ENCODE measurements around the gene CISD3. TPM values are rescaled to one million over a fixed set of nuclear protein-coding genes. Genes with fewer than 3 reads are reported as not detected.
A peak's percentile ranks its signal among the peaks of the same experiment; 100 is the strongest.

Gene CISD3
- total RNA-seq, 1 donor from 2014 or later = 2.9 TPM

DNA sequence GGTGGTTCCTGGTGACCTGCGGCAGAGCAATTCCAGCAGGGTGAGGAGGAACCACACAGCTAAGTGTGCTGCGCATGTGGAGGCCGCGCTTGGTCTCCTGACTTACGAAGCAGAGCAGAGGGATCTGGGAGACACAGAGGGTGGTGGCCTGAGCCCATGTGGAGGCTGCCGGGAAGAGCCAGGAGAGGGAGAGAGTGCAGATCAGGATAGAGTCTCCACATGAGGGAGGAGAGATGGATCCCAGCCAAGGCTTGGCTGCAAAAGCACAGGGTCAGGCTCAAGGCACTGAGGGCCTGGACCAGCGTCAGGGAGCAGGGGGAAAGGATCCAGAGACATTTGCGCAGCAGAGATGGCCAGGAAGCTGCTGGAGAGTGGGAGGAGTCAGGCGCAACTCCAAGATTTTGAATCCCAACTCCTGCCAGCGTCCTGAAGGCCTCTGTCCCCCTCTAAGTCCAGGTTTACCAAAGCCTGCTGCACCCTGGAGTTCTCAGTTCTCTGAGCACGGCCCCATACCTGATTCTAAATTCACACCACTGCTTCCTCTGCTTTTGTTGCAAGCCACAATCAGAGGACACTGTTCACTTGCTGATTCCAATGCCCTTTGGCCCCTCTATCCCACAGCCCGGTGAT, 36.3 kb upstream of the CISD3 start:
- Histone ChIP-seq H3K4me3 (ENCODE audit: low read depth, low read length) (no peak overlapping the region), H3K36me3 (ENCODE audit: control insufficient read depth, insufficient read depth, low read length) (no peaks in the 10 kb centered on the region), H3K27me3 (ENCODE audit: control insufficient read depth, insufficient read depth, low read length) (no peaks in the 10 kb centered on the region)
- TF ChIP-seq, protein P1, sequence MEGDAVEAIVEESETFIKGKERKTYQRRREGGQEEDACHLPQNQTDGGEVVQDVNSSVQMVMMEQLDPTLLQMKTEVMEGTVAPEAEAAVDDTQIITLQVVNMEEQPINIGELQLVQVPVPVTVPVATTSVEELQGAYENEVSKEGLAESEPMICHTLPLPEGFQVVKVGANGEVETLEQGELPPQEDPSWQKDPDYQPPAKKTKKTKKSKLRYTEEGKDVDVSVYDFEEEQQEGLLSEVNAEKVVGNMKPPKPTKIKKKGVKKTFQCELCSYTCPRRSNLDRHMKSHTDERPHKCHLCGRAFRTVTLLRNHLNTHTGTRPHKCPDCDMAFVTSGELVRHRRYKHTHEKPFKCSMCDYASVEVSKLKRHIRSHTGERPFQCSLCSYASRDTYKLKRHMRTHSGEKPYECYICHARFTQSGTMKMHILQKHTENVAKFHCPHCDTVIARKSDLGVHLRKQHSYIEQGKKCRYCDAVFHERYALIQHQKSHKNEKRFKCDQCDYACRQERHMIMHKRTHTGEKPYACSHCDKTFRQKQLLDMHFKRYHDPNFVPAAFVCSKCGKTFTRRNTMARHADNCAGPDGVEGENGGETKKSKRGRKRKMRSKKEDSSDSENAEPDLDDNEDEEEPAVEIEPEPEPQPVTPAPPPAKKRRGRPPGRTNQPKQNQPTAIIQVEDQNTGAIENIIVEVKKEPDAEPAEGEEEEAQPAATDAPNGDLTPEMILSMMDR (IDR thresholded peaks at IDR 0.05; ENCODE audit: insufficient read depth, low read length, severe bottlenecking) = no peak
- DNase-seq (ENCODE audit: low read depth) (no peak), FAIRE-seq (no peak)

DNA sequence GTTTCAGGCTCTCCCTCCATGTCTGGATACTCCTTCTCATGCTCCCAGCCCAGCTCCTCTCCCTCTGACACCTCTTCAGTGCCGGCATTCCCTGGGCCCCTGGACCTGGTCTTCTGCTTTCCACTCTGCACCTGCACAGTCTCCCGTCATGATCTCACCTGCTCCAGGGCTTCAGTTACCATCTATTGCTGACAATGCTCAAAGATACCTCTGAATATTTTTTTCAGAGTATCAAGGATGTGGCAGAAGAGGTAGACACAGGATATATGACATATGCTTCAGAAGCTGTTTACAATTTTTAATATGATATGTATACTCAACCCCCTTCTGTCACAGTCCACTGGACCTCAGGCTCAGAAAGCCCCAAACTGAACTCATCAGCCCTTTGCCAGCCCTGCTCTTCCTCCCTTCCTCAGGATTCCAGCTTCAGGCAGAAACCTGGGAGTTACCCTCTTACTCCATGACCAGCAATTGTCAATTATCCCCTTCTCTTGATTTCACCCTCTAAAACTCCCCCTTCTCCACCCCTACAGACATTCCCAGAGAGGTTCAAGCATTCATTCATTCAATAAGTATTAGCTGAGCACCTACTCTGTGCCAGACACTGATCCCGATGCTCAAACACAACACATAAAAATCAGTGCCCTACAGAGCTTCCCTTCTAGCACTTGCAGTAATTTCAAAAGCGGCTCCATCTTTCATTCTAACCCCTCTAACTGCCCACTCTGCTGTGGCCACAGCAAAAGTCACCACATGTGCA, 32.9 kb upstream of the CISD3 start:
- FAIRE-seq (no peak), DNase-seq (ENCODE audit: low read depth) (no peak)
- no peak overlapping the region for H3K4me3 ChIP-seq (ENCODE audit: low read depth, low read length)
- TF ChIP-seq, protein P1 (IDR thresholded peaks at IDR 0.05; ENCODE audit: insufficient read depth, low read length, severe bottlenecking) = no peak
- H3K27me3 ChIP-seq (ENCODE audit: control insufficient read depth, insufficient read depth, low read length) = no peaks in the 10 kb centered on the region
- no peaks in the 10 kb centered on the region for H3K36me3 ChIP-seq (ENCODE audit: control insufficient read depth, insufficient read depth, low read length)

DNA sequence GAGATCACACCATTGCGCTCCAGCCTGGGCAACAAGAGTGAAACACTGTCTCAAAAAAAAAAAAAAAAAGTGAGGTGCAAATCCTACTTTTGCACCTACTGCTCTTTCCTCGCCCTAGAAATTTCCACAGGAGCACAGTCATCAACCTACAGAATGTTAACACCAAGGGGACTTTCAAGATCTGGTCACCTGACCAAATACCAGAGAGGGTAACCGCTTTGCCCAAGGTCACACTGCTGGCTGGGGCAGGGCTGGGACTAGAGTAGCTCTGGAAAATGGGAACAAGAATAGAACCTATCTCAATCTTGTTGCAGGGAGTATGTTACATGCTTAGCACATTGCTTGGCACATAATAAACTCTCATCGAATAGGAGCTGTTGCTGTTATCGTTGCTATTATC, 31.4 kb upstream of the CISD3 start:
- no peak for FAIRE-seq
- TF ChIP-seq, protein P1 (IDR thresholded peaks at IDR 0.05; ENCODE audit: insufficient read depth, low read length, severe bottlenecking) = no peak

DNA sequence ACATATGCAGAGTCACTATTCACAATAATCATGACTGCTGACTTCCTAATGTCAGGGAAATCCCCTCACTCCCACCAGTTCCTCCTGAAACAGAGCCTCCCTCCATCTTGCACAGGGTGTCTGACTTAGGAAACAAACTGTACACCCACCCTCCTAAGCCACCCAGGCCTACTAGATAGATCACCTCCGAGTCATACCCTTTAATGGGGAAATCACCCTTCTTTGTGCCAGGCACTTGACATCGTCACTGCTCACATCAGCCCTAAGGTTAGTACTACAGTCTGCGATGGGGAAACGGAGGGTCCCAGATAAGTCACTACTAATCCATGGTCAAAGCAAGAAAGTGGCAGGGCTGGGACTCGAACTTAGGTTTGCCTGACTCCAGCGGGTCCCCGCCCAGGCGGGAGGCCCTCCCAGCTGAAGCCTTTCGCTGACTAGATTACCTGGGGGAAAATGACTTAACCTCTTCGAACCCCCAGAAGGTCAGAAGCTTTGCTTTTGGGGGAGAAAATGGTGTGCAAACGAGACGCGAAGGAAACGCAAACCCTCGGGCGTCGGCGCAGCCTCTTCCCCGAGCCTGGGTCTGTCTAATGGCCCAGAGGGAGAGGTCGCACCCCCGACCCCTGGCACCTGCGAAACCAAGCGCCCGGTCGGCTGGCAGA, 28.5 kb upstream of the CISD3 start:
- TF ChIP-seq, protein P1 (IDR thresholded peaks at IDR 0.05; ENCODE audit: insufficient read depth, low read length, severe bottlenecking) = no peak
- no peak for FAIRE-seq
- Histone ChIP-seq H3K4me3 (ENCODE audit: low read depth, low read length) (peak overlapping the region; percentile 62), H3K27me3 (ENCODE audit: control insufficient read depth, insufficient read depth, low read length) (no peaks in the 10 kb centered on the region), H3K36me3 (ENCODE audit: control insufficient read depth, insufficient read depth, low read length) (no peaks in the 10 kb centered on the region)
- peak; percentile 51 for DNase-seq (ENCODE audit: low read depth)

More for the DNA sequence above, 31.4 kb upstream of the CISD3 start:
- no peak for DNase-seq (ENCODE audit: low read depth)
- H3K4me3 ChIP-seq (ENCODE audit: low read depth, low read length) = no peak overlapping the region
- H3K27me3 ChIP-seq (ENCODE audit: control insufficient read depth, insufficient read depth, low read length) = no peaks in the 10 kb centered on the region
- no peaks in the 10 kb centered on the region for H3K36me3 ChIP-seq (ENCODE audit: control insufficient read depth, insufficient read depth, low read length)

DNA sequence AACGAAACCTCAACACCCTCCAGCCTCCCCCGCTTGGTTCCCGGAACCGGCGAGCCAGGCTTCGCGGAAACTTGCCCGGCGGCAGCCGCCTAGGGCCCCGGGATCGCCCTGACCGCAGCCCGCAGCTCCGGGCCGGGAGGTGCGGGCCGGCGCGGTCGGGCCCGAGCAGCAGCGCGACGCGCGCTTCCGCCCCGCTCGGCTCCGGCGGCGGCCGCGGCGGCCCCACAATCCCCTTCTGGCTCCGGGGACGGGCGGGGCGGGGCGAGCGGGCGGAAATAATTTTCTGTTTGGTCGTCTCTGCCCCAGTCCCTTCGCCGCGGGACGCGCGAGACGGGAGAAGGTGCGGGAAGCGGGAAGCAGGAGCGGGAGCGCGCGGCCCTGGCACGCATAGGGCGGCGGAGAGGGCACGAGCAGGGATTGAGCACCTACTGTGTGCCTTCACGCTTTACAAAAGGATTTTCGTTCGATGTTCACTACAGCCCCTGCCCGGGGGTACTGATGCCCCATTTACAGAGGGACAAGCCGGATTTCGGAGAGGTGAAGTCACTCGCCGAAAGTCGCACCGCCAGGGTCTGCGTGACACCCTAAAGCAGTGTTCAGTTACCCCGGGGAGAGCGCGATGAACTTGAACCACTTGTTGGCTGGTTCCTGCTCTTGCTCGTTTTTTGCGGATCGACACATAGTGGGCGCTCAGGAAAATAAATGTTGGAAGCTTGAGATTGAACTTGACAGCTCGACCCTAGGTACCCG, 27.8 kb upstream of the CISD3 start:
- Histone ChIP-seq H3K36me3 (ENCODE audit: control insufficient read depth, insufficient read depth, low read length) (no peaks in the 10 kb centered on the region), H3K4me3 (ENCODE audit: low read depth, low read length) (peak overlapping the region; percentile 62), H3K27me3 (ENCODE audit: control insufficient read depth, insufficient read depth, low read length) (no peaks in the 10 kb centered on the region)
- TF ChIP-seq, protein P1 (IDR thresholded peaks at IDR 0.05; ENCODE audit: insufficient read depth, low read length, severe bottlenecking) = peak; percentile 1
- DNase-seq (ENCODE audit: low read depth) (peak; percentile 54), FAIRE-seq (no peak)

Data from bronchial epithelial cell (primary cell).